HG03521 (cell line): ENCODE data around the gene DNAAF3.

Experiments
- ATAC-seq: cut with Tn5 transposase; IDR thresholded peaks from one replicate; pipeline ENCODE4 v1.9.1; 2021; ENCODE audit warnings: mild to moderate bottlenecking, moderate library complexity; ENCODE audit not compliant: unreplicated experiment

The DNAAF3 gene

DNA sequence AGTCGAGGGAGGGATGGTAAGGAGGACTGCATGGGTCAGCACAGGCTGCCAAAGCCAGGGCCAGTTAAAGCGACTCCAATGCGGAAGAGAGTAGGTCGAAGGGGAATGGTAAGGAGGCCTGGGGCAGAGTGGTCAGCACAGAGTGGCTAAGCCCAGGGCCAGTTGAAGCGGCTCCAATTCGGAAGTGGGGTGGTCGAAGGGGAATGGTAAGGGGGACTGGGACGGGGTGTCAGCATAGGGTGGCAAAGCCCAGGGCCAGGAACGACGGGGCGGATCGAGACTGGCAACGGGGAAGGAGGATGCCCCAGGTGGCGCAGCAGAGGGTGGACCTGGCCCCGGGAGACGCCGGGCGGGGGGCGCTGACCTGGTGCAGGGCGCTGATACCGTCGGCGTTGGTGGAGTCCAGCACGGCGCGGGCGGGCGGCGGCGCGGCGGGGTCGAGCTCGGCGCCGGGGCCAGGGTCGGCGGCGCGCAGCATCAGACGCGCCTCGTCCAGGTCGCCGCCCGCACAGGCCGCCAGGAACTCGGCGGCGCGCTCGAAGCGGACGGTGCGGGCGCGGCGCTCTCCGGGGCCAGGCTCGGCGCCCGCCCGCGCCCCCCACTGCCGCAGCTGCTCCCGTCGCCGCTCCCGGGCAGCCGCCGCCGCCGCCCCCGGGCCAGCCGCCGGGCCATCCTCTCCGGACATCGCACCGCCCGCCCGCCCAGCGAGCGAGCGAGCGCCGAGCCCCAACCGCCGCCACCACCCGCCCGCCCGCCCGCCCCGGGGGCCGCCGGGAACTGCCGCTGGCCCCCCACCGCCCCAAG, 49.4 kb downstream of the DNAAF3 start, which contains the start of gene PPP1R12C:
PPP1R12C (minus strand) TSS at position 779 of the 804 bp plus-strand sequence; CDS start at position 685, 94 bp downstream.
- ATAC-seq = no peak

DNA sequence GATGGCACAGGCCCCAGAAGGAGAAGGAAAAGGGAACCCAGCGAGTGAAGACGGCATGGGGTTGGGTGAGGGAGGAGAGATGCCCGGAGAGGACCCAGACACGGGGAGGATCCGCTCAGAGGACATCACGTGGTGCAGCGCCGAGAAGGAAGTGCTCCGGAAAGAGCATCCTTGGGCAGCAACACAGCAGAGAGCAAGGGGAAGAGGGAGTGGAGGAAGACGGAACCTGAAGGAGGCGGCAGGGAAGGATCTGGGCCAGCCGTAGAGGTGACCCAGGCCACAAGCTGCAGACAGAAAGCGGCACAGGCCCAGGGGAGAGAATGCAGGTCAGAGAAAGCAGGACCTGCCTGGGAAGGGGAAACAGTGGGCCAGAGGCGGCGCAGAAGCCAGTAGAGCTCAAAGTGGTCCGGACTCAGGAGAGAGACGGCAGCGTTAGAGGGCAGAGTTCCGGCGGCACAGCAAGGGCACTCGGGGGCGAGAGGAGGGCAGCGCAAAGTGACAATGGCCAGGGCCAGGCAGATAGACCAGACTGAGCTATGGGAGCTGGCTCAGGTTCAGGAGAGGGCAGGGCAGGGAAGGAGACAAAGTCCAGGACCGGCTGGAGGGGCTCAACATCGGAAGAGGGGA, 50.1 kb downstream of the DNAAF3 start:
- no peak for ATAC-seq

DNA sequence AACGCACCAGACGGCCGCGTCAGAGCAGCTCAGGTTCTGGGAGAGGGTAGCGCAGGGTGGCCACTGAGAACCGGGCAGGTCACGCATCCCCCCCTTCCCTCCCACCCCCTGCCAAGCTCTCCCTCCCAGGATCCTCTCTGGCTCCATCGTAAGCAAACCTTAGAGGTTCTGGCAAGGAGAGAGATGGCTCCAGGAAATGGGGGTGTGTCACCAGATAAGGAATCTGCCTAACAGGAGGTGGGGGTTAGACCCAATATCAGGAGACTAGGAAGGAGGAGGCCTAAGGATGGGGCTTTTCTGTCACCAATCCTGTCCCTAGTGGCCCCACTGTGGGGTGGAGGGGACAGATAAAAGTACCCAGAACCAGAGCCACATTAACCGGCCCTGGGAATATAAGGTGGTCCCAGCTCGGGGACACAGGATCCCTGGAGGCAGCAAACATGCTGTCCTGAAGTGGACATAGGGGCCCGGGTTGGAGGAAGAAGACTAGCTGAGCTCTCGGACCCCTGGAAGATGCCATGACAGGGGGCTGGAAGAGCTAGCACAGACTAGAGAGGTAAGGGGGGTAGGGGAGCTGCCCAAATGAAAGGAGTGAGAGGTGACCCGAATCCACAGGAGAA, 50.9 kb downstream of the DNAAF3 start:
- no peak for ATAC-seq

DNA sequence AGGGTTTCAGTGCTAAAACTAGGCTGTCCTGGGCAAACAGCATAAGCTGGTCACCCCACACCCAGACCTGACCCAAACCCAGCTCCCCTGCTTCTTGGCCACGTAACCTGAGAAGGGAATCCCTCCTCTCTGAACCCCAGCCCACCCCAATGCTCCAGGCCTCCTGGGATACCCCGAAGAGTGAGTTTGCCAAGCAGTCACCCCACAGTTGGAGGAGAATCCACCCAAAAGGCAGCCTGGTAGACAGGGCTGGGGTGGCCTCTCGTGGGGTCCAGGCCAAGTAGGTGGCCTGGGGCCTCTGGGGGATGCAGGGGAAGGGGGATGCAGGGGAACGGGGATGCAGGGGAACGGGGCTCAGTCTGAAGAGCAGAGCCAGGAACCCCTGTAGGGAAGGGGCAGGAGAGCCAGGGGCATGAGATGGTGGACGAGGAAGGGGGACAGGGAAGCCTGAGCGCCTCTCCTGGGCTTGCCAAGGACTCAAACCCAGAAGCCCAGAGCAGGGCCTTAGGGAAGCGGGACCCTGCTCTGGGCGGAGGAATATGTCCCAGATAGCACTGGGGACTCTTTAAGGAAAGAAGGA, 51.8 kb downstream of the DNAAF3 start:
- no peak for ATAC-seq

GRCh38 chr19:55113570-55114039, 52.8 kb downstream of the DNAAF3 start:
- ATAC-seq = no peak

GRCh38 chr19:55112777-55113569, 53.4 kb downstream of the DNAAF3 start:
- no peak for ATAC-seq

DNA sequence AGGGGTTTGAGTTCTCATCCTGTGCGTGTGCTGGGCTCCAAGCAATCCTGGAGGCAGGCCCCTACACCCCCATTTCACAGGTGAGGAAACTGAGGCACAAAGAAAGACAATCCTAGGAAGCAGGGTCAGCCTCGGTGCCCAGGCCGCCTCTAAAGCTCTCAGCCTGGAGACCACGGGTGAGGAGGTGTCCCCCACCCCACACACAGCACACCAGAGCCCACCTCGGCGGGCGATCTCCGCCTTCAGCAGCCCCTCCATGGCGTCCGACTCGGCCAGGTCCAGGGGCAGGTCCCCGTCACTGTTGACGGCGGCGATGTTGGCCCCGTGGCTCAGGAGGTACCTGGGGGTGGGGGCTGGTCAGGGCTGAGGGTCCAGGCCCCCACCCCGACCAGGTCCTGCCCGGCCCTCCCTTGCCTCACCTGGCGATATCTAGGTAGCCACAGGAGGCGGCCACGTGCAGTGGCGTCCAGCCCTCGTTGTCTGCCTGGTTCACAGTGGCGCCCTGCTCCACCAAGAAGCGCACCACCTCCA, 54.1 kb downstream of the DNAAF3 start:
- ATAC-seq = no peak

- no peak for ATAC-seq
These were observed 55.1 kb downstream of the DNAAF3 start for GRCh38 chr19:55111238-55111831.

DNA sequence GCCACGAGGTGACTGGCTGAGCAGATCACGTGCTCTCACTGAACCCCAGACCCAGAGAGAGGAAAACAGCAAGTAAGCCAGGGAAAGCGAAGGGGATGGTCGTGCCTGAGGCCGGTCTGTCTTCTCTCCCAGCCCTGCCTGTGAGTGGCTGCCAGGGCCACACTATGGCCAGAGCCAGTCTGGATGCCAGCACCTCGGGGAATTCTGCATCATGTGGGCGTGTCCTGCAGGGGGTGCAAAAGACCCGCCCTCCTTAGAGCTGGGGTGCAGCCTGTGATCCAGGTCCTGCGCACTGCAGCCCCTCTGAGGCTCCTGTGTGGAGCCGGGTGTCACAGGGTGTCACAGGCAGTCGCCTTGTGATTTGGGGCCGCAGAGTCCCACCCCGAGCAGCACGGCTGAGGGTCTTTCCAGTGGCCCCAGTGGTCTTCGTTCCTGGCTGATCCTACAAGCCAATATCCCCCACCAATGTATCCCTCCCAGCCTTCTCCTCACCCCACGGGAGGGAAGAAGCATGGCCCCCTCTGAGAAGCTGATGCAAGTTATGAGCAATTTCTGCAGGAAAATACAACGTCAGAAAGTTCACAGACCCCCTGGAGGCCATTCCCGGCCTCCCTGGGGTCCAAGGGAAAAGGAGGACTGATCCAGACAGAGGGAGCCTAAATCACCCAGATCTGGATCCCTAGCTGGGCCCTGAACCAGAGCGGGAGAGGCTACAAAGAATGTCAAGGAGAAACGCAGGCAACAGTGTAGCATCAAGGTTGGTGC, 56.7 kb downstream of the DNAAF3 start:
- no peak for ATAC-seq
